Endothelial cell (in vitro differentiated cells): ENCODE results near the gene HOXB3. TPM values are rescaled to one million over a fixed set of nuclear protein-coding genes. Genes with fewer than 3 reads are reported as not detected.

ENCODE experiments used
- DNase-seq: peaks from one replicate; pipeline ENCODE4 v3.0.0; 2021; ENCODE audit warnings: low spot score
- H3K27ac Mint-ChIP-seq: one replicate; pipeline ENCODE4 v1.8.0; 2021; ENCODE audit warnings: mixed read lengths, inconsistent platforms; ENCODE audit not compliant: unreplicated experiment
- H3K27me3 Mint-ChIP-seq: one replicate; pipeline ENCODE4 v1.8.0; 2021; ENCODE audit warnings: mild to moderate bottlenecking, moderate library complexity, mixed read lengths, inconsistent platforms; ENCODE audit not compliant: unreplicated experiment
- H3K36me3 Mint-ChIP-seq: one replicate; pipeline ENCODE4 v1.8.0; 2021; ENCODE audit warnings: mild to moderate bottlenecking, low read depth, mixed read lengths, inconsistent platforms; ENCODE audit not compliant: unreplicated experiment
- H3K4me1 Mint-ChIP-seq: one replicate; pipeline ENCODE4 v1.8.0; 2021; ENCODE audit warnings: mild to moderate bottlenecking, mixed read lengths, inconsistent platforms; ENCODE audit not compliant: unreplicated experiment
- H3K4me3 Mint-ChIP-seq: one replicate; pipeline ENCODE4 v1.8.0; 2021; ENCODE audit warnings: mild to moderate bottlenecking, mixed read lengths, inconsistent platforms; ENCODE audit not compliant: unreplicated experiment
- H3K9me3 Mint-ChIP-seq: one replicate; pipeline ENCODE4 v1.8.0; 2021; ENCODE audit warnings: mixed read lengths, inconsistent platforms; ENCODE audit not compliant: unreplicated experiment
- CTCF ChIP-seq: fragments of 200-600 bp; sonication (generic); IDR thresholded peaks from one replicate; pipeline ENCODE4 v1.5.0; 2021; ENCODE audit warnings: antibody characterized with exemption; ENCODE audit not compliant: unreplicated experiment
- total RNA-seq: library from RNA; stranded (reverse); fragmentation: NEBNext Ultra II Directional; extraction: Animal tissue kit (Norgen Biotek cat#: 25700); gene quantifications from one replicate; pipeline ENCODE4 v1.2.1, GENCODE V29; 2021; ENCODE audit not compliant: unreplicated experiment

HOXB3 gene
- total RNA-seq, 1 donor from 2014 or later = 17.7 TPM

- Mint-ChIP-seq H3K9me3 (no peaks in the 10 kb centered on the region), H3K27ac (no peak overlapping the region), H3K4me1 (no peaks in the 10 kb centered on the region), H3K27me3 (peaks cover 2% of the 10 kb centered on the region), H3K36me3 (no peaks in the 10 kb centered on the region), H3K4me3 (no peak overlapping the region)
- no peak for DNase-seq
- TF ChIP-seq CTCF = peak; percentile 14
Measured at GRCh38 chr17:48506246-48506645, 83.8 kb downstream of the HOXB3 start.

GRCh38 chr17:48505788-48506187, 84.3 kb downstream of the HOXB3 start:
- H3K9me3 Mint-ChIP-seq = no peaks in the 10 kb centered on the region
- no peaks in the 10 kb centered on the region for H3K4me1 Mint-ChIP-seq
- H3K27me3 Mint-ChIP-seq = peaks cover 2% of the 10 kb centered on the region
- H3K4me3 Mint-ChIP-seq = no peak overlapping the region
- no peak for TF ChIP-seq CTCF
- H3K36me3 Mint-ChIP-seq = no peaks in the 10 kb centered on the region
- no peak overlapping the region for H3K27ac Mint-ChIP-seq
- no peak for DNase-seq

GRCh38 chr17:48504953-48505352, 85.1 kb downstream of the HOXB3 start:
- TF ChIP-seq CTCF = no peak
- DNase-seq = no peak
- peaks cover 2% of the 10 kb centered on the region for H3K27me3 Mint-ChIP-seq
- H3K36me3 Mint-ChIP-seq = no peaks in the 10 kb centered on the region
- H3K9me3 Mint-ChIP-seq = no peaks in the 10 kb centered on the region
- no peaks in the 10 kb centered on the region for H3K4me1 Mint-ChIP-seq
- no peak overlapping the region for H3K4me3 Mint-ChIP-seq
- no peak overlapping the region for H3K27ac Mint-ChIP-seq

GRCh38 chr17:48503747-48504146, 86.3 kb downstream of the HOXB3 start:
- H3K9me3 Mint-ChIP-seq = no peaks in the 10 kb centered on the region
- DNase-seq = no peak
- no peak for TF ChIP-seq CTCF
- no peak overlapping the region for H3K27ac Mint-ChIP-seq
- no peaks in the 10 kb centered on the region for H3K4me1 Mint-ChIP-seq
- H3K4me3 Mint-ChIP-seq = no peak overlapping the region
- H3K27me3 Mint-ChIP-seq = peaks cover 2% of the 10 kb centered on the region
- H3K36me3 Mint-ChIP-seq = no peaks in the 10 kb centered on the region

- TF ChIP-seq CTCF = no peak
- H3K9me3 Mint-ChIP-seq = no peaks in the 10 kb centered on the region
- no peak overlapping the region for H3K27ac Mint-ChIP-seq
- no peak overlapping the region for H3K4me3 Mint-ChIP-seq
- peaks cover 7% of the 10 kb centered on the region for H3K4me1 Mint-ChIP-seq
- no peak for DNase-seq
- H3K36me3 Mint-ChIP-seq = no peaks in the 10 kb centered on the region
- peaks cover 4% of the 10 kb centered on the region for H3K27me3 Mint-ChIP-seq
Measured at GRCh38 chr17:48502901-48503300, 87.1 kb downstream of the HOXB3 start.
